Daoy (cell line): ENCODE measurements around the gene PEF1. TPM values are rescaled to one million over a fixed set of nuclear protein-coding genes. Genes with fewer than 3 reads are reported as not detected.
A peak's percentile ranks its signal among the peaks of the same experiment; 100 is the strongest.
"Not testable (repeated sequence)": the region's sequence is repeated elsewhere in the genome, so short reads cannot be mapped to it uniquely, and the experiment has no call there.

Experiments used
- DNase-seq: peaks from one replicate; pipeline ENCODE4 v3.0.0-alpha.2; 2015; ENCODE audit warnings: low read depth
- total RNA-seq: library from RNA; depleted of rRNA; stranded (reverse); fragments of >200 nt; shearing (Covaris generic); gene quantifications from 2 replicates; pipeline ENCODE4 v1.2.3, GENCODE V29; 2014

The PEF1 gene
- total RNA-seq, 1 experiment from 2014 or later = 126 TPM

DNA sequence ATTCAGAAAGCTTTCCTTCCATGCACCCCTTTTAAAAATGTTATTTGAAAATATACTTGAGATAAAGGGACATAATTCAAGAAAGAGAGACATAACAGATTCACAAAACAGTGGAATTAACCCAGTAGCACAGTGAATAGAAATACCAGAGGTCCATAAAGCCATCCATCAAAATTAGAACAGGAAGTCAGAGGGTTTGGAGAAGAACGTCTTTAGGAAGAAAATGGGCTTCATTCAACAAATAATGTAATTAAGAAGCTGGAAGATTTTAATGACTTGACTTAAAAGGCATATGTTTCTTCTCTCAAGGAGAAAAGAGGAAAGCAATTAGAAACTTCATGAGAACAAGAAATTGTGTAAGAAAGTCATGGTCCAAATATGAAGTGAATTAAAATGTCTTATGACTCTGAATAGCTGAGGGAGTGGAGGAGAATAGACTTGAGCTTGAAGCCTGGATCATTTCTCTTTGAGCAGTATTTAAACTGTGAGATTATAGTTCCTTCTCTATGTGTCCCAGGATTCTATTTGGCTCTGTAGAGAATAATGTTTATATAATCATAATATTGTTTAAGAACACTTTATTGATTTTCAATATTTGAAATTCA is 35.1 kb downstream of the PEF1 start:
- no peak for DNase-seq

DNA sequence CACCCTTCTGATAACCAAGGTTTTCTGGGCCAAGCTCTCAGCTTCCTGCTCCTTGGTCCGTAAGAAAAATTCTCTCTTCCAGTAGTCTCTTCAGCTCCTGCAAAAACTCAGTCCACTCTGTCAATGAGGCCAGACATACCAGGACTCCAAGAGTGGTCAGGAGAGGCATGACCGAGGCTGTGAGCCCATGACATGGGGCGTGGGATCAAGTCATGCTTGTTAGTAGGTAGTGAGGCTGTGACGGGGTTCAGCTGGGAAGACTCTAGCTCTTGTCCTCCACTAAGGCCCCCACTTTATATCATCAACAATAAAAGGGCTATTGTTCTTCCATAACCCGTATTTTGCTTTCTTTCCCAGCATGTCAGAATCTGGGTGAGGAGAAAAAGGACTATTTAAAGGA is 37.3 kb downstream of the PEF1 start:
- no peak for DNase-seq

DNA sequence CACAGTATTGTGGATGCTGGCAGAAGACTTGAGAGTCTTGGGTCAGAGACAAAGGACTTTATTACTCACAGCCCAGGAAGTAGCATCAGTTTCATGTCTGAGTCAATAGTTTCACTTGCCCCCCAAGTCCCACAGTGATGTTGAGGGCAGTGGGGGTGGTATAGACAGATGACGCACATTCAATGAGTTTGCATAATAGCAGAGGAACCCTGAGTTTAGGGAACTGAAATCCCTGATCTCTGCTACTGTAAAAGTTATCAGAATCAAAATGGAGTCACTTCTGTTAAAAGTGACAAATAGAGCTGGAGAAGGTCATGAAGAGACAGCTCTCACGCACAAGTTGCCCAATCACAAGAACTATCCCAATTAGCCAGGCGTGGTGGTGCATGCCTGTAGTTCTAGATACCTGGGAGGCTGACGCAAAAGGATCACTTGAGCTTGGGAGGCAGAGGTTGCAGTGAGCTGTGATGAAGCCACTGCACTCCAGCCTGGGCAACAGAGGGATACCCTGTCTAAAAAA is 38.7 kb downstream of the PEF1 start:
- peak; percentile 77 for DNase-seq

DNA sequence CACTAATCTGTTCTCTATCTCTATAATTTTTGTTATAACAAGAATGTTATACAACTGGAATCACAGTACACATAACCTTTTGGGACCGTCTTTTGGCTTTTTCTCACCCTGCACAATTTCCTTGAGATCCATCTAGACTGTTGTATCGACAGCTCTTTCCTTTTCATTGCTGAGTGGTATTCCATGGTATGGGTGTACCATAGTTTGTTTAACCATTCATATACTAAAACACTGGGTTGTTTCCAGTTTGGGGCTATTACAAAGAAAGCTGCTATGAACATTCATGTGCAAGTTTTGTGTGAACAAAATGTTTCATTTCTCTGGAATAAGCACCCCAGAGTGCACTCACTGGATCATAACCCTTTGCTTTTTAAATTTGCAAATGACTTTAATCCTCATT is 42.6 kb downstream of the PEF1 start:
- no peak for DNase-seq

DNA sequence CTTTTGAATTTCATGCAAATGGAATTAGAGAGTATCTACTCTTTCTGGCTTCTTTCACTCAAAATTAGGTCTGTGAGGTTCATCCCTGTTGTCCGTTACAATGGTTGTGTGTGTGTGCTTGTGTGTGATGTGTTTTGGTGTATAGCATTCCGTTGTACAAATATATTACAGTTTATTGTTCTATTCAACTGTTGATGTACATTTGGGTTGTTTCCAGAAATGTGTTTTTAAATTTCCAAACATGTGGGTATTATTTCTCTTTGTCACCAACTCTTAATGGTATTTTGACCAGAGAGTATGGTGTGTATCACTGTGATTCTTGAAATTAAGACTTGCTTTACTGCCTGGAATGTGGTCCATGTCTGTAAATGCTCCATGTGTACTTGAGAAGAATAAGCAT is 44.0 kb downstream of the PEF1 start:
- DNase-seq = no peak

DNA sequence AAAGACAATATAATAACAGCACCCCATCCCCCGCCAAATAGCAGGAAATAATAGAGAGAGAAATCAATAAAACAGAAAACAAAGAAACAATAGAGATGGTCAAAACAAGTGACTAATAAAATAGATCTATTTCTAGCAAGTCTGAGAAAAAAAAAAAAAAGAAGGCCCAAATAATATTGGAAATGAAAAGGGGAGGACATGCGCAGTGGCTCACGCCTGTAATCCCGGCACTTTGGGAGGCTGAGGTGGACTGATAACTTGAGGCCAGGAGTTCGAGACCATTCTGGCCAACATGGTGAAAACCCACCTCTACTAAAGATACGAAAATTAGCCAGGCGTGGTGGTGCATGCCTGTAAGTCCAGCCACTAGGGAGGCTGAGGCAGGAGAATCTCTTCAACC is 45.7 kb downstream of the PEF1 start:
- no peak for DNase-seq

DNA sequence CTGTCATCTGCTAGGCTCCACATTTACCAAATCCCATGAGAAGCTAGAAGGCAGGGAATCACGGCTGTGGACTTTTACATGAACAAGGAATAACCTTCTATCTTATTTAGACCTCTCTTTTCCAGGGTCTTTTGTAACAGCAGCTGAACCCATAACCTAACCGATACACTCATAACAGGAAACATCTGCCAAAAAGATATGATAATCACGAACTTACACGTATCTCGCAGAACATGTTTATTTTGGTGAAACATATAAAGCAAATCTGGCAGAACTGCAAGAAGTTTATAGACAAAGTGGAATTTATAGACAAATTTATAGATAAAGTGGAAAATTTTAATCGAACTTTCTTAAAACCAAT is 48.0 kb downstream of the PEF1 start:
- no peak for DNase-seq

DNA sequence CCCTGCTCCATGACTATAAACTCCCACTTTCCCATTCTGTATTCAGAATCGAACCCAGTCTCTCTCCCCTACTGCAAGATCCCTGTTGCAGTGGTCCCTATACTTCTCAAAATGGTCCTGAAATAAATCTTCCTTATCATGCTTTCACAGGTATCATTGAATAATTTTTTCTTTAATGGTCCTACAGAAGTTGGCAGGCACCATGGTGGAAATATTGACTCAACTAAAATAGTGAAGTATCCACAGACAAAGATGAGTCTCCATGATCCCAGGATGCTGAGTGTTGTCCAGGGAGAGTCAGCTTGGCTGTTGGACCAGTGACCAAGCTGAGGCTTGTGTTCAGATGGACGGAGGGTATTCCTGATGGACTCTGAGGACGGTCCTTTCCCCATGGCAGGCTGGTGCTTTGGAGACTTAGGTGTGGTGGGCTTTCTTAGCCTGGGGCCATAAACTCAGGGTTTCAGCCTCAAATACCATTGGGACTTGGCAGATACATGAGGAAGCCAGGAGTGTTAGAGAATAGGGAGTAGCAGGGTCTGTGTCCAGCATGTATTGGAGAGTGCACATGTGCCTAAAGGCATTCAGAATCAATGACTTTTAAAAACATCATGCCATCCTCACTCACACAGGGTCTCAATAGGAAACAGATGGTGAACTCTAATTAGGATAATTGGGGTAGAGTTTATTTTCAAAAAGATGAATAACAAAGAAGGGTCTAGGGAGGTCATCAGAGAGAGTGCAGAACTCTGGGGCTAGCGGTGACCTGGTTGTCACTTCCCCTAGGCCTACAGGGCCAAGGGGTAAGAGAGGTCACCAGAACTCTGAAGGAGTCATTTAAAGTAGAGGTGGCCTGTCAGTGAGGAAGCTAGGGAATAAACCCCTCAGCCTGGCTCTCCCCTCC is 48.6 kb downstream of the PEF1 start:
- no peak for DNase-seq

DNA sequence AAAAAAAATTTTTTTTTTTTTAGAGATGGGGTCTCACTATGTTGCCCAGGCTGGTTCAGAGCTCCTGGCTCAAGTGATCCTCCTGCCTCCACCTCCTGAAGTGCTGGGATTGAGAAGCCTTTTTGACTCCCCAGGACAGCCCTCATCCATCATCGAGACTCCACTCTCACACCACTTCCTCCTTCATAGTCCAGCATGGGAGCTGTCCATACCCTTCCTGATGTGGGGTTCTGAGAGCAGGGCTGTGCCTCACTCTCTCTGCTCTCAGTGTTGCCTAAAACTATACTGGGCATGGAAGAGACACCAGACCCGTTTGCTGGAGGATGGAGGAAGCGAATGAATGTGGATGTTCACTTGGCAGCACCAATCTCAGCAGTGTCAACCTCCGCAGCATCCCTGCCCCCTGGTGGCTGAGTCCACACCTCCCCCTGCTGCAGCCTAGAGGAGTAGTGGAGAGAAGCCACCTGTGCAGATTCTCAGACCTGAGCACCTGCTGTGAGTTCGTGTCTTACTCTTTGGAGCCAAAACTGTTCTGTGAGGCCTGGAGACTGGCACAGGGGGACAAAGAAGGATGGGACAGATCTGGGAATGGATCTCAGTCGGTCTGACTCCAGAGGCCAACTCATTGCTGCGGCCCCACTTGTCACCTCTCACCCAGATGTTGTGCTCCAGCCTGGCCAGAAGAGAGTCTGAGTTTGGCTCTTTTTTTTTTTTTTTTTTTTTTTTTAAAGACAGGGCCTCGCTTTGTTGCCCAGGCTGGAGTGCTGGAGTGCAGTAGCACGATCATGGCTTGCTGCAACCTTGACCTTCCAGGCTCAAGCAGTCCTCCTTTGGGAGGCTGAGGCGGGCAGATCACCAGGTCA is 50.7 kb downstream of the PEF1 start:
- DNase-seq = peak; percentile 88

DNA sequence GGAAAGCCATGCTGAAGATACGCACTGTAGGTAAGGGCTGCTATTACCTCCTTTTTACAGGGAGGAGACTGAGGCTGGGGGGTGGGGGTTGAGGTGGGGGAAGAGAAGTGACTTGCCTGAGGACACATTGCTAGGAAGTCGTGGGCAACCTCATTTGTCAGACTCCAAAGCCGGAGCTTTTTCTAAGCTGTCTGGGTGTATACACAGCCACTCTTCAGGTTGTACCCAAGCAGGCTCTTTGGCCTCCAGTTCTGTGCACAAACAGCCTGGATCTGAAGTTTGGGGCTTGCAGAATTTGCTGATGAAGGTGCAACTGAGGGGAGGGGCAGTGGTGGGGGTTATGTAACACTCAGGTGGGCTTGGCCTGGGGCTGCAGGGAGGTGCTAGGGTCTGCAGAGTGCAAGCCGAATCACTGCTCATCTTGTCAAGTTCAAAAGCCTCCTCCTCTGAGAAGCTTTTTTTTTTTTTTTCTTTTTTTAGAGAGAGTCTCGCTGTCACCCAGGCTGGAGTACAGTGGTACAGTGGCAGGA is 51.5 kb downstream of the PEF1 start:
- DNase-seq = no peak

DNA sequence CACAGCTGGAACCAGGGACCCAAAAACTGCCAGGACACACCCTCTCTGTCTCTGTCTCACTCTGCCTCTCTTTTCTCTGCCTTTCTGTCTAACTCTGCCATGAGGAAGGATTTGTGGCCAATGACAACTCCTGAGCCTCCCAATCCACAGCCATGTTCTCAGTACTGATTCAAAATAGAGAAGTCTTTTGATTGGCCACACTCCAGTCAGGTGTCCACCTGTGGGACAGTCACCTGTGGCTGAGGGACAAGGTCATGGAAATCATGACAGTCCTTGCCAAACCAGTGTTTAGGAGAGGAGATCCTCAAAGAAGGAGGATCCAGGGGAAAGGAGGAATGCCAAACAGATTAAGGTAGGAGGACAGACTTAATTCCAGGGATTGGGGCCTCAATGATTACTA is 52.5 kb downstream of the PEF1 start:
- DNase-seq = no peak

DNA sequence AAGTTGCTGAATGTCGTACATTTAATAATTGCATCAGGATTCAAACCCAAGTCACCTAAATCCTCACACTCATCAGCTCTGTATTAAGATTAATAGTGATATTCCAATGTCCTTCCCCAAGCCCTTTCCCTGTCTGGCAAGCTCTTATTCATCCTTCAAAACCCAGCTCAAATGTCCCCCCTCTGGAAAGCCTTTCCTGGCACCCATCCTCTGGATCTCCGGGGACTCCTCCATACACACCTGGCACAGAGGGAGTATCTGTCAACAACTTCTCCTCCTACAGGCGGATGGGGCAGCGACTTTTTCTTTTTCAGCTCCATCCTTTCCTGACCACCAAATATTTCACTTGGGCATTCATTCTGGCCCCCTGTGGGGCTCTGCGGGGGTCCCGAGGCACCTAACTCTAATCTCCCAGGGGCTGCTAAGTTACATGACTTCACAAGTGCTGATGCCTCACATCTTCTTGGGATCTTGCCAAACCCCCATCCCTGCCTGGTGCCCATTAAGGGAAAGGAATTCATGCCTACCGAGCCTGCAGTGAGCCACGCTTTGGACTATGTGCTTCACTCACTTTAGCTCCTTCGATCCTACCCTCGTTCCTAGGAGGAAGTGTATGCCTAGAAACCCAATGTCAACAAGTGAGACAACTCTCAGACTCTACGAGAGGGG is 53.1 kb downstream of the PEF1 start:
- peak; percentile 98 for DNase-seq

DNA sequence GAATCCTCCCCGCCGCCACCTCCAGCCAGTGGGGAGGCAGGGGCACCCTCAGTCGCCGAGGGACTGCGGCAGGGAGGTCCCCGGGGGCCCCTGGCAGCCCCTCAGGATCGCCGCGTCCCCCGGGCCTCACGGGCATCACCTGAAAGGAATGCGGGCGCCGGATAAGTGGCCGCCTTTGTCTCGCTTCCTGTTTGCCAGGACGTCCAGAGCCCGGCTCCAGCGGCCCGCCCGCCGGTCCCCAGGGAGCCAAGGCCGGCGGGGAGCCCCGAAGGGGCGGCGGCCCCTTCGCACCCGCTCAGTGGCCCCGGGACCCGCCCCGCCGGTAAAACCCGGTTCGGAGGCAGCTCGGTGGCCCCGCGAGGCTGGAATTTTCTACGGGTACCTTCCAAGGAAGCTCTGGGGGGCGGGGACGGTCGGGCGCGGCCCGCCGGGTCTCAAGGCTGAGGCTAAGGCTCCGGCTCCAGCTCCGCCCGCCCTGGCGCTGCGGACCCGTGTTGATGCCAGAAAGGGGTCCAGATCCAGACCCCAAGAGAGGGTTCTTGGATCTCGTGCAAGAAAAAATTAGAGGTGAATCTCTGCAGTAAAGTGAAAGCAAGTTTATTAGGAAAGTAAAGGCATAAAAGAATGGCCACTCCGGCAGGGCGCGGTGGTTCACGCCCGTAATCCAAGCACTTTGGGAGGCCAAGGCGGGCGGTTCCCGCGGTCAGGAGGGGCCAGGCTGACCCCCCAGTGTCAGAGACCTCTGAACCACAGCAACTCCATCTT is 55.7 kb downstream of the PEF1 start:
- peak; percentile 86 for DNase-seq

DNA sequence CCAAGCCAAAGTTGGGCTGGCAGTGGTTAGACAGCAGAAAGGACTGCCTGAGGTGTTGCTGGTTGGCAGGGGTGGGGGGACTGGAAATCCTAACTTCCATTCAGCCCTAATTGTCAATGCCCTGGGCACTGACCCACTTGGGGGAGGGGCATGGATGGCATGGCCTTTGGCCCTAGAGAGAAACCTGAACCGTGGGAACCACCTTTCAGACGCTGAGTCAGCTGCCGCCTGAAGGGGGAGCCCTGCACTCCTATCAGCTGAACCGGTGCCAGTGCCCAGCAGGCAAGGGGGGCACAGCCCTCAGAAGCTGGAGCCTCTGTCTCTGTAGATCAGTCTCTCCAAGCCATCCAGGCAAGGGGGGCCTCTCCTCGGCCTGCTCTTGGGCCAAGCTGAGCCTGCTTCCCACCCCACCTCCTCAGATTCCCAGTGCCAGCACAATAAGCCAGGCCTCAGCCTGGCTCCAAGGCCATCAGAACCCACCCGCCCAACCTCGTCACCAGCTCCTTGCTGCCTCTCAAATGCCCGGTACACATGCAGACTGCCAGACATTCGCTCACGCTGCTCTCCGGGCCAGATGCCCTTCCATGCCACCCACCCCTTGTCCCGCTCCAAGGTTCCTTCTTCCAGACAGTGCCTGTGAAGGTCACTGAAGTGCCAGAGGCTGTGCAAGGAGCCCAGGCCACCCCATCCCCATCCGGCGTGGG is 56.8 kb downstream of the PEF1 start:
- DNase-seq = peak; percentile 87

DNA sequence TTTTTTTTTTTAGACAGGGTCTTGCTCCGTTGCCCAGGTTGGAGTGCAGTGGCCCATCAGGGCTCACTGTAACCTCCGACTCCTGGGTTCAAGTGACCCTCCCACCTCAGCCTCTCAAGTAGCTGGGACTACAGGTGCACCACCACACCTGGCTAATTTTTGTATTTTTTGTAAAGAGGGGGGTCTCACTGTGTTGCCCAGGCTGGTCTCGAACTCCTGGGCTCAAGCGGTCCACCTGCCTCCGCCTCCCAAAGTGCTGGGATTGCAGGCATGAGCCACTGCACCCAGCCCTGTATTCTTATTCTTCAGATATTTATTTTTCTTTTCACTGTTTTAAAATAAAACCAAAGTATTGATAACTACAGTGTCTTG is 57.4 kb downstream of the PEF1 start:
- DNase-seq = not testable (repeated sequence)

DNA sequence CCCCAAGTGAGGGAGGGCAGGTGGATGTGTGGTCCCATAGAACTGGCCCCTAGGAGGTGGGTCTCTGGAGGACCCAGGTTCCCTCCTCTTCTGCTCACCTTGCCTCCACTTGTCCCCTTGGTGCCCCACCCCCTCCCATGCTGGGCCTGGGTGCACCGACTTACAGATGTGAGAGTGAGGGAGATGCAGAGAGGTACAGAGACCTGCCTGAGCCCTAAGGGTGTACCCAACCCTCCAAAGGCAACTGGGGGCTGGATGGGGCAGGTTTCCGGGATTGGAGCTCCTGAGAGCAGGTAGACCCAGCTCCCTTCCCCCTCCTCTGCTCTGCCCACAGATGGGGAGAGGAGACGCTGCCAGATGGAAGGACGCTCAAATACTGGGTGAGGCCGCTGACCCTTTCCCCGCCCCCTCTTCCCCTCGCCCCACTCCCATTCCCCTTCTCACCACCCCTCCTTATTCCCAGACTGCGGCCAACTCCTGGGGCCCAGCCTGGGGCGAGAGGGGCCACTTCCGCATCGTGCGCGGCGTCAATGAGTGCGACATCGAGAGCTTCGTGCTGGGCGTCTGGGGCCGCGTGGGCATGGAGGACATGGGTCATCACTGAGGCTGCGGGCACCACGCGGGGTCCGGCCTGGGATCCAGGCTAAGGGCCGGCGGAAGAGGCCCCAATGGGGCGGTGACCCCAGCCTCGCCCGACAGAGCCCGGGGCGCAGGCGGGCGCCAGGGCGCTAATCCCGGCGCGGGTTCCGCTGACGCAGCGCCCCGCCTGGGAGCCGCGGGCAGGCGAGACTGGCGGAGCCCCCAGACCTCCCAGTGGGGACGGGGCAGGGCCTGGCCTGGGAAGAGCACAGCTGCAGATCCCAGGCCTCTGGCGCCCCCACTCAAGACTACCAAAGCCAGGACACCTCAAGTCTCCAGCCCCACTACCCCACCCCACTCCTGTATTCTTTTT is 58.0 kb downstream of the PEF1 start:
- no peak for DNase-seq

DNA sequence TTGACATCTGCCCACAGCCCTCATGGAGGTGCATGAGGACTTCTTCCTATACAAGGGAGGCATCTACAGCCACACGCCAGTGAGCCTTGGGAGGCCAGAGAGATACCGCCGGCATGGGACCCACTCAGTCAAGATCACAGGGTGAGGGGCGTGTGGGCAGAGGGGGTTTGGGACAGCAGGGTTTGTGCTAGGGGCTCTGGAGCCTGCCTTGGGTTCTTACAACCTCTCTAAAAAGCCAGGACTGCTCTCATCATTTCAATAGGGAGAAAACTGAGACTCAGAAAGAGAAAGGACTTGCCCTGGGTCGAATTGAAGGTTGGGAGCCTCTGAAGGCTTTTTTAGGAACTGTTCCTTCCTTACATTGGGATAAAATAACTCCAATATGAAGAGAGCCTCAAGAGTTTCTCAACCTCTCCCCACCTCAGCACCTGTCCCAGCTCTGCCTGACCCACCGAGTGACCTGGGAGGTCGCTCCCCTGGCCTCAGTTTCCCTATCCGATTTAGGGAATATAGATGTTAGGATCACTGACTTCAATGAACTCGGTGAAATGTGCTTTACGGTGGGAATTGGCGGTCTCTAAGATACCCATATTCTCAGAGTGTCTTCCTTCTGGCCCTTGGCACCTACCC is 58.8 kb downstream of the PEF1 start:
- DNase-seq = no peak
